GM08714 (cell line): ENCODE results near the gene PRKAG3.

Experiments
- H3K4me3 ChIP-seq: fragments of 200-500 bp; sonication (Bioruptor generic); 2 replicates; pipeline ENCODE4 v1.5.1; 2014; ENCODE audit warnings: mild to moderate bottlenecking, low read length, inconsistent platforms
- ZNF274 ChIP-seq: IDR thresholded peaks from 2 replicates; pipeline ENCODE4 v1.6.1; 2012; ENCODE audit warnings: mild to moderate bottlenecking, low read depth, low read length

The PRKAG3 gene

DNA sequence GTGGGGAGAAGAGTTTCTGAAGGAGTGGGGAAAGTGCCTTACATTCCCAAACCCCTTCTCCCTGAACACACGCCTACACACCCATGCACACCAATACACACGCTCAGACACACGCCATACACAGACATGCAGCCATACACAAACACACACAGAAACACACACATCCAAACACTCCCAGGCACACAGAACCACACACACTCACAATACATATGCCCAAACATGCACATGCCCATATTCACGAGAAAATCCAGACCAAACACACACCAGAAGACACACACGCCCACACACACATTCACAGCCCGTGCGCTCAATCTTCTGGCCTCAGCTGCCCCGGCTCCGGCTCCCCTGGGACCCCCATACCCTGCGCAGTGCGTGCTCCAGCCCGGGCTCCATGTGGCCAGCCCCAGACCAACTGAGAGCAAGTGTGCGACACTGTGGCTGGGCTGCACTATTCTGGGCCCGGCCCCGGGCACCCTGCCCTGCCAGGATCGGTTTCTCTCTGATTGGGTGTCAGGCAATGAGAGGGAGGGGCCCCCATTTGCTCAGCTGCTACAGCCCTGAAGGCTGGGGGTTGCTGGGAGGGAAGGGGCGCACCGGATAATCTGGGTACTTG, at the start of gene PRKAG3:
PRKAG3 (minus strand) TSS at position 426 of the 613 bp plus-strand sequence.
- H3K4me3 ChIP-seq, result no peak within 1 kb of the TSS
- no peak for TF ChIP-seq ZNF274

- TF ChIP-seq ZNF274, result no peak
- H3K4me3 ChIP-seq, result peak overlapping the region; percentile 18; the same call in 1 of the 2 replicates
These were observed 49.4 kb upstream of the PRKAG3 start for GRCh38 chr2:218880859-218881594.

- H3K4me3 ChIP-seq, result peak within 1 kb of the TSS; percentile 18; the same call in 1 of the 2 replicates
- TF ChIP-seq ZNF274, result no peak
These were observed 48.7 kb upstream of the PRKAG3 start, which contains the start of gene WNT10A for GRCh38 chr2:218880102-218880858. WNT10A (plus strand) TSS chr2:218880852; CDS start chr2:218880996, 144 bp downstream.

- no peak overlapping the region; the same call in 1 of the 2 replicates for H3K4me3 ChIP-seq
- no peak for TF ChIP-seq ZNF274
These were observed 48.1 kb upstream of the PRKAG3 start for GRCh38 chr2:218879776-218880101.

DNA sequence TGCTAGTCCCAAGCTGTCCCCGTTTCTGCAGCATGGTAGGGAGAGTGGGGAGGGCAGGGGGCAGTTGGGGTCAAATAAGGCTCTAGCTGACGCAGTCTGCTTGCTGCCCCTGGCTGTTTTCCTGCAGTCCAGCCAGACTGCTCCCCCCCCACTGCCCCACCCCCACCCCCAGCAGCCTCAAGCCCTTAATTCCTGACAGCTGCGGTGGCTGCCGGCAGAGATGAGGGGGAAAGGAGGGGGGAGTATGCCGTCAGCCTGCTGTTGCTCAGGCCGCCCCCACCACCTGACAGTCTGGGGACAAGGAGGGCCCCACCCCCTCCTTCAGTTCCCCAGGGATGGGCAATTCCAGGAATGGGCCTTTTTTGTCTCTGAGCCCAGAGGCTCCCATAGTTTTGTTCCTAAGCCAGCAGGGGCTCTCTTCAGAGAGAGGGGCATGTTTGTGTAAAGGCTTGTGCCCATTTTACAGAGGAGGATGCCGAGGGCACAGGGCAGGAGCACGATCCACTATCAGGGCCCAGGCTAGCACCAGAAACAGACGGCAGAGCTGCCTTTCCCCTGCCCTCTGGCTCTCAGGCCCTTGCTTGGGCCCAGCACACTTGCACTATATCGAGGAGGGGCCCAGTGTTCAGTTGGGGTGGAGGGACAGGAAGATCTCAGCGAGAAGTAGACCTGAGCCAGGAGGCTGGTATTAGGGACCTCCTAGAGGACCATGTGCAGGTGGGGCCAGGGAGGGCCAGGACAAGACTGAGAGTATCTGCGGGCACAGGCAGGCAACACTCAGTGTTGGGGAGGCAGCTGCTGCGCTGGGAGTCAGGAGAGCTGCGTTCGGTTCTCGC, 47.5 kb upstream of the PRKAG3 start:
- no peak overlapping the region for H3K4me3 ChIP-seq
- no peak for TF ChIP-seq ZNF274

GRCh38 chr2:218878486-218878885, 46.9 kb upstream of the PRKAG3 start:
- no peak for TF ChIP-seq ZNF274
- H3K4me3 ChIP-seq, result no peak overlapping the region

GRCh38 chr2:218877891-218878290, 46.3 kb upstream of the PRKAG3 start:
- TF ChIP-seq ZNF274, result no peak
- H3K4me3 ChIP-seq, result no peak overlapping the region

- H3K4me3 ChIP-seq, result no peak overlapping the region
- TF ChIP-seq ZNF274, result no peak
These were observed 45.7 kb upstream of the PRKAG3 start for GRCh38 chr2:218877331-218877730.

DNA sequence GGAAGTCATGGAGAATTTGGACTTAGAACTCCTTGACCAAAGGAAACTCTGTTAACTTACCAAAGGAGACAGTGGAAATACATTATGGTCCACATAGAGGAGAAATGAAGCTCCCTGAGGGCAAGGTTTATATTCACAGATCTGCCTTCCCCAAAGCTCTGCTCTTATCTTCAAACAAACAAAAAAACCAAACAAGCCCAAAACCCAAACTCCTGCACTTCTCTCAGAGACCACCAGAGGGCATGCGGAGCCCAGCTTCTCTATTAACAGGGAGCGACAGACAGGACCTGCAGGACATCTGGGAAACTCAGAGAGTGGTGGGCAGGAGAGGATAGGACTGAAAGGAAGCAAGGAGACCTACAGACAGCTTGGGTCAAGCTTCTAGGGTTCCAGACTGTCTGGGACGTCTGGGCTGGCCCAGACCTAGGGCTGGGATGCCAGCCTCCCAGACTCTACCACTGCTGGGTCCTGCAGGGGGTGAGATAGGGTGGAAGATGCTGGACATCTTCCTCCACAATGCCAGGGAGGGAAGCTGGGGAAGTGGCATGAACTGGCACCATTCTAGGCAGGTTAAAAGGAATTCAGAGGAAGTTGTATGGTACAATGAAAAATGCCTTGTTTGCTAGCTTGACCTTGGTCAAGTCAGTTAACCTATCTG, 45.1 kb upstream of the PRKAG3 start:
- TF ChIP-seq ZNF274, result no peak

GRCh38 chr2:218875692-218876246, 44.2 kb upstream of the PRKAG3 start:
- no peak overlapping the region for H3K4me3 ChIP-seq
- no peak for TF ChIP-seq ZNF274

More for the DNA sequence above, 45.1 kb upstream of the PRKAG3 start:
- no peak overlapping the region for H3K4me3 ChIP-seq

DNA sequence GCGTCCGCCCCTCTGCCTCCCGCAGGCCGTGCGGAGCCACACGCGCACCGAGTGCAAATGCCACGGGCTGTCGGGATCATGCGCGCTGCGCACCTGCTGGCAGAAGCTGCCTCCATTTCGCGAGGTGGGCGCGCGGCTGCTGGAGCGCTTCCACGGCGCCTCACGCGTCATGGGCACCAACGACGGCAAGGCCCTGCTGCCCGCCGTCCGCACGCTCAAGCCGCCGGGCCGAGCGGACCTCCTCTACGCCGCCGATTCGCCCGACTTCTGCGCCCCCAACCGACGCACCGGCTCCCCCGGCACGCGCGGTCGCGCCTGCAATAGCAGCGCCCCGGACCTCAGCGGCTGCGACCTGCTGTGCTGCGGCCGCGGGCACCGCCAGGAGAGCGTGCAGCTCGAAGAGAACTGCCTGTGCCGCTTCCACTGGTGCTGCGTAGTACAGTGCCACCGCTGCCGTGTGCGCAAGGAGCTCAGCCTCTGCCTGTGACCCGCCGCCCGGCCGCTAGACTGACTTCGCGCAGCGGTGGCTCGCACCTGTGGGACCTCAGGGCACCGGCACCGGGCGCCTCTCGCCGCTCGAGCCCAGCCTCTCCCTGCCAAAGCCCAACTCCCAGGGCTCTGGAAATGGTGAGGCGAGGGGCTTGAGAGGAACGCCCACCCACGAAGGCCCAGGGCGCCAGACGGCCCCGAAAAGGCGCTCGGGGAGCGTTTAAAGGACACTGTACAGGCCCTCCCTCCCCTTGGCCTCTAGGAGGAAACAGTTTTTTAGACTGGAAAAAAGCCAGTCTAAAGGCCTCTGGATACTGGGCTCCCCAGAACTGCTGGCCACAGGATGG, 42.0 kb upstream of the PRKAG3 start:
- no peak overlapping the region for H3K4me3 ChIP-seq
- TF ChIP-seq ZNF274, result no peak

DNA sequence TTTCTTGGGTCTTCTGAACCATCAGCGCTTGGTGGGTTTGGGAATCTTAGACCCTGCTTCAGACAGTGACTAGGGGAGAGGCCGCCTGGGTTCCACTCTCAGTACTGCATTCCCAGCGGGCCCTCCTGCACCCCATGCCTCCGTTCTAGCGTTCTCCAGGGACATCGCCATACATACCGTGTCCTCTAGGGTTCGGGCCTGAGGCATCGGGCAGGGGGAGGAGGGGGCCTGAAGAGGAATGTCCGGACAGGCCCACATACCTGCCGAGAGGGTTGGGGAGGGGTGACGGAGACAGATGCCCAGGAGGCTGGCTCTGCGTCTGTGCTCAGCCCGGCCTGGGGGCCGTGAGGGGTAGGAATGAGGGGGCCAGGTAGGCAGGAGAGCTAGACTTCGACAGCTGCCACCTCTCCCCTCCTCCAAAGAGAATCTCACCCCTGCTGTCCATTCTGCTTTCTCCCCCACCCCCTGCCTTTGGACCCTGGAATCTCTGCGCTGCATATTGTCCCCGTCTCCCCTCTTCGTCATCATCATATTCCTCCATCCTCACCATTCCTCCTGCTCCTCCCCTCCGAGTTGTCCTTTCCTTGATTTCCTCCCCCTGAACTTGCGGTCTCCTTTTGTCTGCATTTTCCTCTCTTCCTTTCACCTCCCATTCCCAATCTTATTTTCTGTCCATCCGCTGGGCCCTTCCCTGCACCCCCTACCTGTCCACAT, 41.2 kb upstream of the PRKAG3 start:
- H3K4me3 ChIP-seq, result no peak overlapping the region
- TF ChIP-seq ZNF274, result no peak
